K562 (cell line): ENCODE data around the gene RPH3AL. TPM values are rescaled to one million over a fixed set of nuclear protein-coding genes. Genes with fewer than 3 reads are reported as not detected.

Experiments used
- ATAC-seq: fragments of 200-7000 bp; cut with Tn5 transposase; 3 replicates; pipeline ENCODE4 v1.9.1; 2020; ENCODE audit warnings: moderate library complexity
- BruUV-seq: library from RNA; stranded (reverse); fragments of 400-500 nt; replicated peaks from 2 replicates; lab custom pipeline; 2021; lab: Mats Ljungman, UMichigan
- CTCF ChIA-PET: fragments of 300-600 bp; formaldehyde crosslinking; extraction: SDS; loops from one replicate; lab custom pipeline; 2021; ENCODE audit warnings: low intra/inter-chr PET ratio; lab: Yijun Ruan, JAX
- POLR2A ChIA-PET: fragments of 300-600, 350-650 bp; sonication (Branson Sonifier 250); formaldehyde crosslinking; extraction: SDS; loops from one replicate; lab custom pipeline; 2021; ENCODE audit warnings: antibody characterized with exemption, inconsistent platforms; lab: Yijun Ruan, JAX
- DNase-seq, 4 experiments: peaks; one replicate each; pipeline versions ENCODE4 v3.0.0 to v3.0.0-alpha.2; 2011 to 2018; ENCODE audit warnings: low spot score in 3 of 4, mixed read lengths in 3 of 4; ENCODE audit errors: extremely low read depth in 1 of 4
- FAIRE-seq: peaks from 2 replicates; lab custom pipeline; 2011; peaks lifted over from hg19 to GRCh38; lab: Jason Lieb, UNC
- H2AFZ ChIP-seq: 2 replicates; pipeline ENCODE4 v1.6.0; 2011; ENCODE audit warnings: low read depth, low read length, control low read depth, inconsistent platforms
- H3K27ac ChIP-seq: fragments of 200-600 bp; 3 replicates; pipeline ENCODE4 v1.8.0; 2011; ENCODE audit warnings: low read depth, mild to moderate bottlenecking, control low read depth, inconsistent platforms, low read length, moderate library complexity, mixed read lengths; ENCODE audit errors: extremely low read depth
- H3K27me3 ChIP-seq, 2 experiments: fragments of 300-600 bp in 1 of 2; 2 replicates in 1 of 2; 3 replicates in 1 of 2; pipeline versions ENCODE4 v1.6.0 to v1.8.0; 2011; ENCODE audit warnings: inconsistent platforms in 2 of 2, low read length in 2 of 2, mild to moderate bottlenecking in 1 of 2, mixed read lengths in 1 of 2, moderate library complexity in 1 of 2; ENCODE audit not compliant: control insufficient read depth in 2 of 2, insufficient read depth in 2 of 2
- H3K36me3 ChIP-seq: fragments of 300-600 bp; 3 replicates; pipeline ENCODE4 v1.8.0; 2011; ENCODE audit warnings: mild to moderate bottlenecking, low read length, inconsistent platforms; ENCODE audit not compliant: control insufficient read depth, insufficient read depth
- H3K4me1 ChIP-seq, 2 experiments: fragments of 200-600 bp in 1 of 2; replicated peaks in 1 of 2; 2 replicates in 1 of 2; 3 replicates in 1 of 2; pipeline versions ENCODE4 v1.5.1 to v1.8.0; 2011; ENCODE audit warnings: inconsistent platforms in 2 of 2, low read length in 2 of 2, mild to moderate bottlenecking in 1 of 2, mixed read lengths in 1 of 2, moderate library complexity in 1 of 2; ENCODE audit not compliant: control insufficient read depth in 2 of 2, insufficient read depth in 2 of 2
- H3K4me2 ChIP-seq: 2 replicates; pipeline ENCODE4 v1.6.1; 2011; ENCODE audit warnings: low read length, control low read depth, inconsistent platforms, mixed read lengths; ENCODE audit not compliant: insufficient read depth
- H3K4me3 ChIP-seq: fragments of 200-600 bp; sonication (generic), shearing (Covaris generic); 2 replicates; pipeline ENCODE4 v1.5.1; 2016; ENCODE audit warnings: control low read depth, inconsistent platforms
- H3K79me2 ChIP-seq: fragments of 200-600 bp; 3 replicates; pipeline ENCODE4 v1.8.0; 2011; ENCODE audit warnings: low read length, inconsistent platforms; ENCODE audit not compliant: control insufficient read depth, insufficient read depth
- H3K9ac ChIP-seq, 2 experiments: 2 replicates each; pipeline versions ENCODE4 v1.6.0 to v1.6.1; 2011; ENCODE audit warnings: low read depth in 2 of 2, low read length in 2 of 2, control low read depth in 1 of 2, inconsistent platforms in 1 of 2, mild to moderate bottlenecking in 1 of 2, mixed read lengths in 1 of 2; ENCODE audit not compliant: insufficient read depth in 1 of 2
- H3K9me1 ChIP-seq: one replicate; pipeline ENCODE4 v1.6.0; 2011; ENCODE audit warnings: inconsistent platforms, mild to moderate bottlenecking, low read length, moderate library complexity; ENCODE audit not compliant: control insufficient read depth, insufficient read depth
- H3K9me3 ChIP-seq: replicated peaks from 2 replicates; pipeline ENCODE4 v1.5.1; 2011; ENCODE audit warnings: low read depth, low read length, inconsistent platforms; ENCODE audit not compliant: control insufficient read depth, insufficient read depth
- H4K20me1 ChIP-seq: replicated peaks from 2 replicates; pipeline ENCODE4 v1.6.1; 2011; ENCODE audit warnings: low read length, inconsistent platforms, mixed read lengths; ENCODE audit not compliant: control insufficient read depth, insufficient read depth
- ASH1L ChIP-seq: fragments of 450-650 bp; IDR thresholded peaks from 2 replicates; pipeline ENCODE4 v1.6.1; 2018; ENCODE audit warnings: borderline replicate concordance, mild to moderate bottlenecking, low read depth; ENCODE audit not compliant: partially characterized antibody
- CBFA2T2 ChIP-seq: fragments of 450-650 bp; conservative IDR thresholded peaks from 2 replicates; pipeline ENCODE4 v1.6.1; 2017; ENCODE audit warnings: mild to moderate bottlenecking
- DPF2 ChIP-seq: fragments of 450-650 bp; IDR thresholded peaks from 2 replicates; pipeline ENCODE4 v1.6.1; 2016
- MAZ ChIP-seq, 2 experiments: fragments of 450-650 bp in 1 of 2; sonication (generic) in 1 of 2; formaldehyde crosslinking; IDR thresholded peaks in 1 of 2; conservative IDR thresholded peaks in 1 of 2; 2 replicates each; pipeline versions ENCODE4 v1.4.0 to v1.5.0; 2020; ENCODE audit warnings: mild to moderate bottlenecking in 1 of 2, missing genetic modification reagents in 1 of 2
- MBD2 ChIP-seq: sonication (generic); IDR thresholded peaks from 2 replicates; pipeline ENCODE4 v1.6.1; 2016; ENCODE audit warnings: low read depth, borderline replicate concordance
- MCM3 ChIP-seq: fragments of 450-650 bp; IDR thresholded peaks from 2 replicates; pipeline ENCODE4 v1.6.1; 2016
- RFX5 ChIP-seq: IDR thresholded peaks from 2 replicates; pipeline ENCODE4 v1.6.1; 2011; ENCODE audit warnings: low read depth, mild to moderate bottlenecking, improper control_type of control experiment, low read length
- SAP30 ChIP-seq: fragments of 200-600 bp; sonication (generic); IDR thresholded peaks from 2 replicates; pipeline ENCODE4 v1.6.1; 2012; ENCODE audit warnings: borderline replicate concordance, low read depth, mild to moderate bottlenecking, moderate library complexity, low read length, control low read depth, inconsistent platforms; ENCODE audit not compliant: insufficient read depth, poor library complexity, severe bottlenecking
- ZFP36 ChIP-seq: fragments of 150-350 bp; IDR thresholded peaks from 2 replicates; pipeline ENCODE4 v1.6.1; 2018; ENCODE audit warnings: low read length, low read depth; ENCODE audit not compliant: partially characterized antibody
- WGBS: fragments of 100-300 bp; shearing (Covaris generic); methylation state at CpG from one replicate; pipeline ENCODE4 v1.1.6; 2016; ENCODE audit warnings: low coverage, mixed read lengths; ENCODE audit not compliant: insufficient coverage; ENCODE audit errors: missing lambda C conversion rate; 5-methylcytosine and 5-hydroxymethylcytosine counted together
- in situ Hi-C: fragments of 300-500 bp; cut with MboI; formaldehyde crosslinking; loops from 4 replicates; pipeline ENCODE4 v1.15.0; 2018; ENCODE audit warnings: inconsistent platforms, mixed read lengths
- intact Hi-C: fragments of 100-400 bp; cut with micrococcal nuclease; formaldehyde crosslinking; loops from 2 replicates; pipeline ENCODE4 v1.14.2; 2022
- polyA plus RNA-seq, 8 experiments: library from polyadenylated mRNA; depleted of rRNA in 4 of 8; stranded (reverse) in 5 of 8; unstranded in 3 of 8; fragments of >200 nt; fragmentation: Nextera tagmentation in 2 of 8; fragmentation: Illumina TruSeq in 1 of 8; extraction: Ambion mirVana in 2 of 8; extraction: Trizol in 1 of 8; gene quantifications; 2 replicates each; pipeline versions ENCODE4 v1.2.1 to v1.2.3, GENCODE V29; 2011 to 2014; ENCODE audit warnings: inconsistent platforms in 1 of 8, missing spikeins in 1 of 8
- total RNA-seq, 7 experiments: library from RNA; depleted of rRNA in 6 of 7; stranded (reverse); fragments of >200 nt in 6 of 7; fragmentation: Illumina TruSeq in 2 of 7; extraction: Trizol in 2 of 7; gene quantifications; 2 replicates each; pipeline versions ENCODE4 v1.2.1 to v1.2.3, GENCODE V29; 2011 to 2021; ENCODE audit warnings: low replicate concordance in 1 of 7
- TF ChIP-seq, protein P1 (sequence below), 2 experiments: IDR thresholded peaks; 2 replicates each; pipeline ENCODE4 v1.6.1; 2011; ENCODE audit warnings: borderline replicate concordance in 1 of 2, control low read depth in 1 of 2, low read depth in 1 of 2, low read length in 1 of 2, mild to moderate bottlenecking in 1 of 2, mixed read lengths in 1 of 2, moderate library complexity in 1 of 2; ENCODE audit not compliant: insufficient read depth in 1 of 2, insufficient read length in 1 of 2, poor library complexity in 1 of 2, severe bottlenecking in 1 of 2; ENCODE audit errors: extremely low read depth in 1 of 2

RPH3AL gene
- total and polyA plus RNA-seq, 9 of the 15 experiments (the other 6 are each of a cell fraction or from before 2014, with no cell fraction given): 0.18 to 1.7 (median 0.39) TPM

- no TSS peak for BruUV-seq
- WGBS: 9% methylated on average over 9 of the region's 10 CpGs
- Histone ChIP-seq H4K20me1 (no peaks in the 10 kb centered on the region), H3K27me3 (no peaks in the 10 kb centered on the region), H3K9me3 (no peaks in the 10 kb centered on the region), H3K27ac (no peak overlapping the region), H2AFZ (no peak overlapping the region), H3K9ac (no peak overlapping the region), H3K4me1 (peaks cover 0 to 5% of the 10 kb centered on the region in 2 experiments; a peak in 2 of 5 replicates), H3K4me3 (no peak overlapping the region), H3K9me1 (no peaks in the 10 kb centered on the region), H3K79me2 (no peaks in the 10 kb centered on the region), H3K36me3 (no peaks in the 10 kb centered on the region), H3K4me2 (no peak overlapping the region)
- ChIA-PET CTCF (no interaction called here), POLR2A (no interaction called here)
- no peak for TF ChIP-seq MBD2
- TF ChIP-seq ASH1L: no peak
- TF ChIP-seq ZFP36: no peak
- no peak for TF ChIP-seq RFX5
- TF ChIP-seq MAZ (CRISPR knock-in tag; conservative IDR thresholded peaks at IDR 0.05 in 1 of 2, IDR thresholded peaks at IDR 0.05 in 1 of 2): no peak
- no peak for TF ChIP-seq MCM3
- no peak for TF ChIP-seq DPF2
- TF ChIP-seq, protein P1, sequence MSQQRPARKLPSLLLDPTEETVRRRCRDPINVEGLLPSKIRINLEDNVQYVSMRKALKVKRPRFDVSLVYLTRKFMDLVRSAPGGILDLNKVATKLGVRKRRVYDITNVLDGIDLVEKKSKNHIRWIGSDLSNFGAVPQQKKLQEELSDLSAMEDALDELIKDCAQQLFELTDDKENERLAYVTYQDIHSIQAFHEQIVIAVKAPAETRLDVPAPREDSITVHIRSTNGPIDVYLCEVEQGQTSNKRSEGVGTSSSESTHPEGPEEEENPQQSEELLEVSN (IDR thresholded peaks at IDR 0.05; ENCODE audit: borderline replicate concordance in 1 of 2, extremely low read depth in 1 of 2, insufficient read depth in 1 of 2, insufficient read length in 1 of 2, low read depth in 1 of 2, low read length in 1 of 2, poor library complexity in 1 of 2, severe bottlenecking in 1 of 2): no peak
- TF ChIP-seq SAP30: no peak
- no peak for TF ChIP-seq CBFA2T2
- ATAC-seq (no peak), FAIRE-seq (no peak), DNase-seq (no peak)
- intact Hi-C loops: no loop called here
- in situ Hi-C loops: no loop called here
Measured at GRCh38 chr17:219696-220095, 132.9 kb downstream of the RPH3AL start.
